Measurements from ENCODE around the gene CELF2. TPM values are rescaled to one million over a fixed set of nuclear protein-coding genes. Genes with fewer than 3 reads are reported as not detected.

CELF2 gene
- total RNA-seq, 1 donor from 2014 or later, result 14.4 TPM

DNA sequence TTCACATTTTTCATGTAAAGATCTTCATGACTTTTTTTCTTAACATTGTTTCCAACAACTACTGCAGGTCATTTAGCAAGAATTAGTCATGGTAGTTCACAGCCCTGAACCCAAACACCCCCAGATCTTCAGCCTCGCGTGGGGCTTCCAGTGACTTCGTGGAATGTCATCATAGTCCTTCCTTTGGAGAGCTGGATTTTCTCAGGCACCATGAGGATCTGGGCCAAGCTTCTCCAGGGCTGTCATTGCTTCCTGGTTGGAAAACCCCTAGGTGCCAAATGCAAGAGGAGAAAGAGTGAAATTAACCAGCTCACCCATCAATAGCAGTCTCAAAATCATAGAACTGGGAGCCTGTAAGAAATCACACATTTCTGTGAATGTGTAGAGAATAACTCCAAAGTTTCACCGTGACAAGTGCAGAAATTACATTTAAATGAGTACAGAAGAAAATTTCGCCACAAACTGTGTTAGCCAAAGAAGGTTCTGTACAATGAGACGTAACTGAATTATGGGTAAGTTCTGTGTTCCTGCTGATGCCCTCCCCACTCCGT is 175.4 kb downstream of the CELF2 start:
- Mint-ChIP-seq H3K36me3 (no peaks in the 10 kb centered on the region), H3K4me1 (ENCODE audit: unreplicated experiment) (peaks cover 9% of the 10 kb centered on the region), H3K27me3 (peaks cover 35% of the 10 kb centered on the region), H3K9me3 (no peaks in the 10 kb centered on the region), H3K27ac (no peak overlapping the region), H3K4me3 (no peak overlapping the region)
- no peak for TF ChIP-seq CTCF (conservative IDR thresholded peaks at IDR 0.05)
- DNase-seq (ENCODE audit: extremely low spot score, unreplicated experiment), result no peak

DNA sequence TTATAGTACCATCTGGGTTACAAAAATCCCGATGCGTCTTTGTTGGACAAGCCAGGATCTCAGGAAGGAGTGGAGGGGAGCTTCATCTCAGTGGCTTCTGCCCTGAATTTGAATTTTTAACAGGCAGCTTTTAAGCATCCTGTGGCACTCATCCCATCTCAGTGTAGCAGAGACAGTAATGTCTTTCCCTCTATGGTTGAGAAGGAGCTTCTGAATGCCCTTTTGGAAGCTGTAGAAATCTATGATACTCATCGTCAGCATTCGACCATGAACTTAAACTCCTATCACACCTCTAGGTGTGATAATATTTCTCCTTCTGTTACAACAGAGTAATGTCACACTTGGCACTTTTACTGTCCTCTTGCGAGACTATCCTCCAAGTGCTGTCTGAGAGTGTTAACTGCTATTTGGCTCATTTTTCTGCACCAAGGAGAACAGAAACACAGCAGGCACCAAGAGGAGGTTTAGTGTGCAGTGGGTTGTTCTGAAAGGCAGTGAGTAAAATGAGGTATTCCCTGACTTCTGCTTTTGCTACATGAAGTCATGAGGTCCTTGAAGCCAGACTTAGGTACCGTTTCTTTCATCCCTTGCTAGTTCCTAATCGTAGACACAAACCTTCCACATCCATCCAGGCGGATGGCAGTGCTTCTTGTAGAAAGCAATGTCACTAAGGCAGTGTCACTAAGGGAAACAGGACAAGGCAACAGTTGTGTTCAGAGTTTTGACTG is 177.4 kb downstream of the CELF2 start:
- TF ChIP-seq CTCF (conservative IDR thresholded peaks at IDR 0.05), result no peak
- Mint-ChIP-seq H3K36me3 (peaks cover 3% of the 10 kb centered on the region), H3K4me1 (ENCODE audit: unreplicated experiment) (peaks cover 12% of the 10 kb centered on the region), H3K9me3 (no peaks in the 10 kb centered on the region), H3K27ac (no peak overlapping the region), H3K4me3 (no peak overlapping the region), H3K27me3 (peaks cover 40% of the 10 kb centered on the region)
- no peak for DNase-seq (ENCODE audit: extremely low spot score, unreplicated experiment)

- Mint-ChIP-seq H3K36me3 (peaks cover 3% of the 10 kb centered on the region), H3K4me3 (no peak overlapping the region), H3K9me3 (no peaks in the 10 kb centered on the region), H3K27me3 (peaks cover 45% of the 10 kb centered on the region), H3K27ac (no peak overlapping the region), H3K4me1 (ENCODE audit: unreplicated experiment) (peaks cover 12% of the 10 kb centered on the region)
- TF ChIP-seq CTCF (conservative IDR thresholded peaks at IDR 0.05), result no peak
- DNase-seq (ENCODE audit: extremely low spot score, unreplicated experiment), result no peak
These were observed 178.0 kb downstream of the CELF2 start for GRCh38 chr10:11195623-11196022.

GRCh38 chr10:11197266-11197712 is 179.6 kb downstream of the CELF2 start:
- TF ChIP-seq CTCF (conservative IDR thresholded peaks at IDR 0.05), result no peak
- Mint-ChIP-seq H3K27ac (no peak overlapping the region), H3K27me3 (peaks cover 54% of the 10 kb centered on the region), H3K4me3 (no peak overlapping the region), H3K9me3 (no peaks in the 10 kb centered on the region), H3K36me3 (peaks cover 3% of the 10 kb centered on the region), H3K4me1 (ENCODE audit: unreplicated experiment) (peaks cover 12% of the 10 kb centered on the region)
- DNase-seq (ENCODE audit: extremely low spot score, unreplicated experiment), result no peak

- H3K36me3 Mint-ChIP-seq, result peaks cover 3% of the 10 kb centered on the region
- no peak for TF ChIP-seq CTCF (conservative IDR thresholded peaks at IDR 0.05)
- no peak overlapping the region for H3K27ac Mint-ChIP-seq
- no peaks in the 10 kb centered on the region for H3K9me3 Mint-ChIP-seq
- peaks cover 17% of the 10 kb centered on the region for H3K4me1 Mint-ChIP-seq (ENCODE audit: unreplicated experiment)
- H3K4me3 Mint-ChIP-seq, result no peak overlapping the region
- no peak for DNase-seq (ENCODE audit: extremely low spot score, unreplicated experiment)
- peaks cover 51% of the 10 kb centered on the region for H3K27me3 Mint-ChIP-seq
These were observed 180.2 kb downstream of the CELF2 start for GRCh38 chr10:11197878-11198277.

Data from type B pancreatic cell (in vitro differentiated cells).